Measurements from ENCODE around the gene CASP9. TPM values are rescaled to one million over a fixed set of nuclear protein-coding genes. Genes with fewer than 3 reads are reported as not detected.
"Not testable (repeated sequence)": the region's sequence is repeated elsewhere in the genome, so short reads cannot be mapped to it uniquely, and the experiment has no call there.

Gene CASP9
- total RNA-seq, 1 donor from 2014 or later, result 12.6 TPM

DNA sequence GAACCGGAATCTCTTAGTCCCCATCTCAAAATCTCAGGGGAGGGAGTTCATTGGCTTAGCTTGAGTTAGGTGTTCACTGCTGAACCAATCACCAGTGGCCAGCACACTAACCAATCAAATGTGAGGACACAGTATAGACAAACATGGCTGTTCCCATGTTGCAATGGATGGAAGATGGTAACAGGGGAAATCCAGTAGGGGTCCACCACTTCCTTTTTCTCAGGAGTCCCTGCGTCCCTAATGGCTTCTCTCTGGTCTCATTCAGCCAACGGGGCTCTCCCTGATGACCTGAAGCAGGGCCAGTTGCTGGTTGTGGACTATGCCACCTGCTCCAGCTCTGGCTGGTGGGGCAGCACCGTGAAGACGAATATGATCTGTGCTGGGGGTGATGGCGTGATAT is 38.4 kb downstream of the CASP9 start:
- Mint-ChIP-seq H3K27ac (ENCODE audit: unreplicated experiment) (no peak overlapping the region), H3K4me1 (ENCODE audit: unreplicated experiment) (no peaks in the 10 kb centered on the region), H3K4me3 (ENCODE audit: unreplicated experiment) (no peak overlapping the region), H3K9me3 (ENCODE audit: unreplicated experiment) (no peaks in the 10 kb centered on the region), H3K36me3 (ENCODE audit: unreplicated experiment) (peaks cover 6% of the 10 kb centered on the region), H3K27me3 (ENCODE audit: unreplicated experiment) (no peaks in the 10 kb centered on the region)
- no peak for DNase-seq (ENCODE audit: extremely low spot score, unreplicated experiment)
- TF ChIP-seq, protein P1, sequence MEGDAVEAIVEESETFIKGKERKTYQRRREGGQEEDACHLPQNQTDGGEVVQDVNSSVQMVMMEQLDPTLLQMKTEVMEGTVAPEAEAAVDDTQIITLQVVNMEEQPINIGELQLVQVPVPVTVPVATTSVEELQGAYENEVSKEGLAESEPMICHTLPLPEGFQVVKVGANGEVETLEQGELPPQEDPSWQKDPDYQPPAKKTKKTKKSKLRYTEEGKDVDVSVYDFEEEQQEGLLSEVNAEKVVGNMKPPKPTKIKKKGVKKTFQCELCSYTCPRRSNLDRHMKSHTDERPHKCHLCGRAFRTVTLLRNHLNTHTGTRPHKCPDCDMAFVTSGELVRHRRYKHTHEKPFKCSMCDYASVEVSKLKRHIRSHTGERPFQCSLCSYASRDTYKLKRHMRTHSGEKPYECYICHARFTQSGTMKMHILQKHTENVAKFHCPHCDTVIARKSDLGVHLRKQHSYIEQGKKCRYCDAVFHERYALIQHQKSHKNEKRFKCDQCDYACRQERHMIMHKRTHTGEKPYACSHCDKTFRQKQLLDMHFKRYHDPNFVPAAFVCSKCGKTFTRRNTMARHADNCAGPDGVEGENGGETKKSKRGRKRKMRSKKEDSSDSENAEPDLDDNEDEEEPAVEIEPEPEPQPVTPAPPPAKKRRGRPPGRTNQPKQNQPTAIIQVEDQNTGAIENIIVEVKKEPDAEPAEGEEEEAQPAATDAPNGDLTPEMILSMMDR (IDR thresholded peaks at IDR 0.05), result no peak

DNA sequence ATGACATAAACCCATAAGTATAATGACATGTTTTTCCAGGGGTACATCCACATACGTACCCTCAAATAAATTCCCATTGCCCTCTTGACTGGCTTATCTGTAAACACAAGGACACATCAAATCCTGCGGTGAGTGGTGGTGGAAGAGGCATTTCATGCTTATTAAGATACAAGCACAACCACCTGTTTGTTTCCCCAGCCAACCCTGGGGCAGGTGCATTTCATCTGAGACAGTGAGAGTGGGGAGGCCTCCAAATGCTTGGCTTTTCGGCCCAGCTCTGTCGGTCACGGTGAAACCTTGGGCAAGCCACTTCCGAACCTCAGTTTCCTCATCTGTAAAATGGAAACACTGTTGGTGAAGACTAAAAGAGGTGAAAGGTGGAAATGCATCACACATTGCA is 39.6 kb downstream of the CASP9 start:
- not testable (repeated sequence) for H3K4me3 Mint-ChIP-seq (ENCODE audit: unreplicated experiment); H3K9me3 Mint-ChIP-seq (ENCODE audit: unreplicated experiment); H3K27me3 Mint-ChIP-seq (ENCODE audit: unreplicated experiment); H3K27ac Mint-ChIP-seq (ENCODE audit: unreplicated experiment); H3K36me3 Mint-ChIP-seq (ENCODE audit: unreplicated experiment); H3K4me1 Mint-ChIP-seq (ENCODE audit: unreplicated experiment); DNase-seq (ENCODE audit: extremely low spot score, unreplicated experiment)

GRCh38 chr1:15483971-15484370 is 40.0 kb downstream of the CASP9 start:
- TF ChIP-seq, protein P1 (IDR thresholded peaks at IDR 0.05), result no peak
- no peak for DNase-seq (ENCODE audit: extremely low spot score, unreplicated experiment)
- Mint-ChIP-seq H3K36me3 (ENCODE audit: unreplicated experiment) (peaks cover 2% of the 10 kb centered on the region), H3K27ac (ENCODE audit: unreplicated experiment) (no peak overlapping the region), H3K4me3 (ENCODE audit: unreplicated experiment) (no peak overlapping the region), H3K9me3 (ENCODE audit: unreplicated experiment) (no peaks in the 10 kb centered on the region), H3K27me3 (ENCODE audit: unreplicated experiment) (no peaks in the 10 kb centered on the region), H3K4me1 (ENCODE audit: unreplicated experiment) (no peaks in the 10 kb centered on the region)

DNA sequence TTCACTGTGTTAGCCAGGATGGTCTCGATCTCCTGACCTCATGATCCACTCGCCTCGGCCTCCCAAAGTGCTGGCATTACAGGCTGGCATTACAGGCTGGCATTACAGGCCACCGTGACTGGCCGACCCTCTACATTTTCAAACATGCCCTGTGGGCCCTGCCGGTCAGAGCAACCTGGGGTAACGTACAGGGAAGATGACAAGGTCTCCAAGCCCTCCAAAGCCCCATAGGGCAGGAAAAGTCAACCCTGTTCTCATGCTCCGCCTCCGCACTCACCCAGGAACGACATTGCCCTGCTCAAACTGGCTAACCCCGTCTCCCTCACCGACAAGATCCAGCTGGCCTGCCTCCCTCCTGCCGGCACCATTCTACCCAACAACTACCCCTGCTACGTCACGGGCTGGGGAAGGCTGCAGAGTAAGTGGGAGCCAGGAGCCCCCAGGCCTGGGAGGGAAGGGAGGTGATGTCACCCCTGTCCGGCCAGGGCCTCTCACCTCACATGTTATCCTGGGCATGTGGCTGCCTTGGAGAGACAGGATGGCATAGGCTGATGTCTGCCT is 41.0 kb downstream of the CASP9 start:
- H3K36me3 Mint-ChIP-seq (ENCODE audit: unreplicated experiment); DNase-seq (ENCODE audit: extremely low spot score, unreplicated experiment); H3K4me1 Mint-ChIP-seq (ENCODE audit: unreplicated experiment); H3K27me3 Mint-ChIP-seq (ENCODE audit: unreplicated experiment); H3K27ac Mint-ChIP-seq (ENCODE audit: unreplicated experiment); H3K9me3 Mint-ChIP-seq (ENCODE audit: unreplicated experiment); H3K4me3 Mint-ChIP-seq (ENCODE audit: unreplicated experiment): not testable (repeated sequence)

GRCh38 chr1:15482455-15482854 is 41.6 kb downstream of the CASP9 start:
- not testable (repeated sequence) for H3K9me3 Mint-ChIP-seq (ENCODE audit: unreplicated experiment); H3K36me3 Mint-ChIP-seq (ENCODE audit: unreplicated experiment); H3K27ac Mint-ChIP-seq (ENCODE audit: unreplicated experiment); H3K4me3 Mint-ChIP-seq (ENCODE audit: unreplicated experiment); DNase-seq (ENCODE audit: extremely low spot score, unreplicated experiment); H3K27me3 Mint-ChIP-seq (ENCODE audit: unreplicated experiment); H3K4me1 Mint-ChIP-seq (ENCODE audit: unreplicated experiment)

DNA sequence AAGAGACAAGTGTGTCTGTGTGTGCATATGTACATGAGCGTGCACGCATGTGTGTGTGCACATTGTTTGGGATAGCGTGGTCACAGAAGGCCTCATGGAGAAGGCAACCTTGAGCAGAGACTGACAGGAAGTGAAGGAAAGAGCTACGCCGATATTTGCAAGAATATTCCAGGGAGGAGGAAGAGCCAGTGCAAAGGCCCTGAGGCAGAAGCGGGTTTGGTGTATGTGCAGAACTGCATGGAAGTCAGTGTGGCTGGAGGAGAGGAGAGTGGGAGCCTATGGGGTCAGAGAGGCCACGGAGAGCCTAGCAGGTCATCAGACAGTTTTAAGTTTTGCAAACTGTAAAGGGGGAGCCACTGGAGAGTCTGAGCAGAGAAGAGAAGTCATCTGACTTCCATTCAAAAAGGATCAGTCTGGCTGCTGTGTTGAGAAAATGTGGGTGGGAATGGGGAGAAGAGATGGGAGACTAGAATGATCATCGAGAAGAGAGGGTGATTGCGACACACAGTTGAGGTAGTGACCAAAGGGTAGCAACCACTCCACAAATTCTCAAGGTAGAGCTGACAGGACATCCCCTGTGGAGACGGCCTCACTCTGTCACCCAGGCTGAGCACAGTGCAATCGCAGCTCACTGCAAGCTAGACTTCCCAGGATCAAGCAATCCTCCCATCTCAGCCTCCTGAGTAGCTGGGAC is 44.2 kb downstream of the CASP9 start:
- Mint-ChIP-seq H3K27me3 (ENCODE audit: unreplicated experiment) (no peaks in the 10 kb centered on the region), H3K4me1 (ENCODE audit: unreplicated experiment) (no peaks in the 10 kb centered on the region), H3K36me3 (ENCODE audit: unreplicated experiment) (no peaks in the 10 kb centered on the region), H3K27ac (ENCODE audit: unreplicated experiment) (no peak overlapping the region), H3K4me3 (ENCODE audit: unreplicated experiment) (no peak overlapping the region), H3K9me3 (ENCODE audit: unreplicated experiment) (no peaks in the 10 kb centered on the region)
- DNase-seq (ENCODE audit: extremely low spot score, unreplicated experiment), result no peak
- TF ChIP-seq, protein P1 (IDR thresholded peaks at IDR 0.05), result no peak

Data from osteocyte (in vitro differentiated cells).